HG03354 (cell line): ENCODE results near the gene VWA3A.
"Not testable (repeated sequence)": the region's sequence is repeated elsewhere in the genome, so short reads cannot be mapped to it uniquely, and the experiment has no call there.

Experiments used
- ATAC-seq: cut with Tn5 transposase; IDR thresholded peaks from one replicate; pipeline ENCODE4 v1.9.1; 2021; ENCODE audit warnings: mild to moderate bottlenecking; ENCODE audit not compliant: unreplicated experiment, poor library complexity, severe bottlenecking

VWA3A gene

DNA sequence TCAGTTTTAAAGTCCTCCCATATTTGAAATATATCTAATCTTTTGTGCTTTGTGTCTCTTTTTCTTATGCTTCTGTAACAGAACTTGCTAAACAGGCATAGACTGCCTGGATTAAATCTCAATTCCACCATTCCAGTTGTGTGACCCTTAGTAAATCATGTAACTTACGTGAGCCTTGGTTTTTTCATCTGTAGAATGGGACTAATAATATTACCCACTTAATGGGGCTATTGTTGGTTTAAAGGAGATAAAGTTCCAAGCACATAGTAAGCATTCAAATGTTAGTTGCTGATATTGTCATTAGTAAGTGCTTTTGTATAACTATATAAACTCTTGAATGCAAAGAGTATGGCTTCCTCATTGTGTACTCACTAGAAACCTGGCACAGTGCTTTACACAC is 5.9 kb upstream of the VWA3A start:
- ATAC-seq = no peak

DNA sequence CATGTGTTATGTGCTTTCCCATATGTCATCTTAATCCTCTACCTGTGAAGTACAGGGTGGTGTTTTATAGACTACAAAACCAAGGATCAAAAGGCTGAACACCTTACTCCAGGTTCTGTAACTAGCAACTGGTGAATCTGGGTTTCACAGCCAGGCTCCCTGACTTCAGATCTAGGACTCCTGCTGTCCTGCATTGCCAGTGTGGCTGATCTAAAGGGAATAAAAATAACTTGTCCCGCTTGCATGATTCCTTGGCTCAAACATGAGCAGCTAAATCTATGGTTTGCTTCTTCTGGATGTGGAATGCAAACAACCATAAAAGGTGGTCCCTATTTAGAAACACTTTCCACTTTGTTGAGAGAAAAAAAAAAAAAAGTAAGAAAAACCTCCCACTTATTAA is 3.7 kb upstream of the VWA3A start:
- no peak for ATAC-seq

DNA sequence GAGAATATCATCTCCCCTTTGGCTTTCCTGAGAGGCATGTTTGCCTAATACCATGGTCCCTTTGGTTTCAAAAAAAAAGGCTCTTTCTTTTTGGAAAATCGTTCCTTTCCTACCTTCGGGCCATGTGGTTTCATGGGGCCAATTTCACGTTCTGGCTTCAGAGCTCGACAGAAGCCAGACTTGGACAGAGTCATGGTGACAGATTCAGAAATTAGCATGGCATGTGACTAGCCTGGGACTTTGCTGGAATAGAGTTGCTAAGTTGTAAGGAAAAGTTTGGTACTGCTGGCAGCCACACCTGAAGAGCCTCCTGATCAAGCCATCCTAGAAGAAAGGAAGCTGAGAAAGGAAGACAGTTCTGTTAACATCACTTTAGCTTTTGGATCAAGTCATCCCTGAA is 2.4 kb upstream of the VWA3A start:
- no peak for ATAC-seq

DNA sequence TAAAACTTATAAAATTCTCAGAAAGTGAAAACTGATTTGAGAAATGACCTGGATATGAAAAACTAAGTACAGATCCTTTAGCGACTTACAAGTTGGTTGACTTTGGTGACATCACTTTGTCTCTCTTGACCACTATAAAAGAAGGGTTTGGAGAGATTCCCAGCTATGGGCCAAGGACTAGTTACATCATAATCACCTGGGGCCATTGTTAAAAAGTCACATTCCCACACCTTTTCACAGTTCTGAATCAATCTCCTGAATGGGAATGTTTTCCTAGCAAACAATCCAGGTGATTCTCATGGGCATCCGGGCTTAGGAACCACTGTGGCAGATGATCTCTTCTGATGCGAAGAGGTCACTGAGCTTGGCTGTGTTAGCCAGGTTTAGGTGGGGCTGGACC is 620 bp upstream of the VWA3A start:
- ATAC-seq = no peak

DNA sequence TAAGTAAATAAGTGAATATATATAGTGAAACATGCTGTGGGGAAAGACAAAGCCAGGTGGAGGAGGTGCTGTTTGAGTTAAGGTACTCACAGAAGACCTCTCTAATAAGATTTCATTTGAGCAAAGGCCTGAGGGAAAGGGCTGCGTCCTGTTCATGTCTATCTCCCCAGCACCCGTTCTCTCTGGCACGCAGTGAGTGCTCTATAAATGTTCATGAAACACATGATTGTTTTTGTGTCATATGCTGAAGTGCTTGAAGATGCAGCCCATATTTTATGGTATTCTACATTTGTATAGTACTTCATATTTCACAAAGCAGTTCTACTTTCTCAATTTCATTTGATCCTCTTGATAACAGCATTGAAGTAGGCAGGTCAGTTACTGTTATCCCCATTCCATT is 990 bp downstream of the VWA3A start:
- no peak for ATAC-seq

DNA sequence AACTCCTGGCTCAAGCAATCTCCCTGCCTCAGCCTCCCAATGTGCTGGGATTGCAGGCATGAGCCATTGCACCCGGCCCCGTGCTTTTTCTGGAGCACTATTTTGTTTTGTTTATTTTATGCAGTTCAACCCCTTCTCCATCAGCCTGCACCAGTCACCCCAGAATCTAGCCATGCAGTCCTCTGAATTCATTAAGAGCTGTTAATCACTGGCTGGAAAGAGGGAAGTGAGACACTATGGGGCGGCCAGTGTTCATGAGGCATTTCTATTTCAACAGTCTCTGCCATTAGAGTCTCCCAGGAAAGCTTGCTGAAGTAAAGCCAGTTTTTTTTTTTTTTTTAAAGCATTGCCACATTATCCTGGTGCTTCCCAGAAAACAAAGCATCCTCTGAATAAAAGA is 1.7 kb downstream of the VWA3A start:
- no peak for ATAC-seq

DNA sequence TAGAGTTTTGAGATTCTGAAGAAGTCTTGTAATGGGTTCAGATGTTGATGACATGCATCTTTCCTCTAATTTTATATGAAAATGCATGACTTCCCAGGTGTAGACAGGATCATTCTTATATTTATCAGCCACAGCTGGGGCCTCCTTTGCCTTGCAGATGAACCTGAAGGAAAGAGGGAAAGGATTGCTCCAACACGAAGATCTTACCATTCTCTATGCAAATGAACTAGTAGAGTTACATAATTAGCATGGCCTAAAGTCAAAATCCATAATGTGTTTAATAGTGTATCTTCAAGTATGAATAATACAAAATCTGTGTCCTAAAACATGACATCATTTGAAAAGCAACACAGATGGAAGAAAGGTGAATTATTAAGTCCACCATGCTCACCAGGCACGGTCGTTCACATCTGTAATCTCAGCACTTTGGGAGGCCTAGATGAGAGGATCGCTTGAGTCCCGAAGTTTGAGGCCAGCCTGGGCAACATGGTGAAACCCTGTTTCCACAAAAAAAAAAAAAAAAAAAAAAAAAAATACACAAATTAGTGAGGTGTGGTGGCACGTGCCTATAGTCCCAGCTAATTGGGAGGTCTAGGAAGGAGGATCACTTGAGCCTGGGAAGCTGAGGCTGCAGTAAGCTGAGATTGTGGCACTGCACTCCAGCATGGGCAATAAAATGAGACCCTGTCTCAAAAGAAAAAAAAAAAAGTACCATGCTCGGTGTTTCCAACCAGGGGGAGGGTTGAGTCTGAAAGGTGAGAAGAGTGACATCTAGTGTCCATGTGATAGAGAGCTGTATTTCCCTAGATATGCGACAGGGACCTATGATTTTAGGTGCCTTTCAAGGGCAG is 6.3 kb downstream of the VWA3A start:
- ATAC-seq = no peak

DNA sequence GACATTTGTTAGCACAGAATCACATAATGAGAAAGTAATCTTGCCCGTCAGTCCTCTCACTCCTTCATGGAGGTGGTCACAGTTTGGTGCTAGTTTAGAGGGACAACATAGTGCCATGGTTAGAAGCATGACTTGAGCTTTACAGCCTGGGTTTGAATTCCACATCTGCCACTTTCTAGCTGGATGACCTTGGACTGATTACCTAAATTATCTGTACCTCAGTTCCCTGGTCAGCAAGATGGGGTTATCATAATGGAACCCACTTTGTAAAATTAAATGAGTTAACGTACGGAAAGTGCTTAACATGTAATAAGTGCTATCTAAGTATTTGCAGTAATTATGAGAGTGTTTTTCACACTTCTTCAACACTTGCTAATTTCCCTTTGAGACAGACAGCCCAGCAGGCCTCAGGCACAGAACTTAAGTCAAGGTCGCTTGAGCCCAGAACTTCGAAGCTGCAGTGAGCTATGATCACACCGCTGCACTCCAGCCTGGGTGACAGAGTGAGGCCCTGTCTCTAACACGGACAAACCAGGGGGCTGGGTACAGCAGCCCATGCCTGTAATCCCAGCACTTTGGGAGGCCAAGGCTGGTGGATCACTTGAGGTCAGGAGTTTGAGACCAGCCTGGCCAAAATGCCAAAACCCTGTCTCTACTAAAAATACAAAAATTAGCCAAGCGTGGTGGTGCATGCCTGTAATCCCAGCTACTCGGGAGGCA is 7.1 kb downstream of the VWA3A start:
- no peak for ATAC-seq

DNA sequence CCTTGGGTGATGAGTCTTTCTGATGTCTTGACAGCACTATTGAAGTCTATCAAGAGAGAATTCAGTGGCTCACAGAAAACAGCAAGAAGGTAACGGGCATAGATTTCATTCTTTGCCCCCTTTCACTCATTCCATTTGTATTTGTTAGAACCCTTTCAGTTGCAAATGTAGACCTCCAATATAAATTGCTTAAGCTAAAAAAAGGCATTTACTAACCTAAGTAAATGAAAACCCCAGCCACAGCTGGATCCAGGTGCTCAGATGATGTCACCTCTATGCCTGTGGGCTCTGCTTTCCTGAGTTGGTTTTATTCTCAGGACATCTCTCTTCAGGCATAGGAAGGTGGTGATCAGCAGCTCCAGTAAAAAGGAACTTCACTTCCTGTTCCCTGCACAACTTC is 11.1 kb downstream of the VWA3A start:
- ATAC-seq = no peak

DNA sequence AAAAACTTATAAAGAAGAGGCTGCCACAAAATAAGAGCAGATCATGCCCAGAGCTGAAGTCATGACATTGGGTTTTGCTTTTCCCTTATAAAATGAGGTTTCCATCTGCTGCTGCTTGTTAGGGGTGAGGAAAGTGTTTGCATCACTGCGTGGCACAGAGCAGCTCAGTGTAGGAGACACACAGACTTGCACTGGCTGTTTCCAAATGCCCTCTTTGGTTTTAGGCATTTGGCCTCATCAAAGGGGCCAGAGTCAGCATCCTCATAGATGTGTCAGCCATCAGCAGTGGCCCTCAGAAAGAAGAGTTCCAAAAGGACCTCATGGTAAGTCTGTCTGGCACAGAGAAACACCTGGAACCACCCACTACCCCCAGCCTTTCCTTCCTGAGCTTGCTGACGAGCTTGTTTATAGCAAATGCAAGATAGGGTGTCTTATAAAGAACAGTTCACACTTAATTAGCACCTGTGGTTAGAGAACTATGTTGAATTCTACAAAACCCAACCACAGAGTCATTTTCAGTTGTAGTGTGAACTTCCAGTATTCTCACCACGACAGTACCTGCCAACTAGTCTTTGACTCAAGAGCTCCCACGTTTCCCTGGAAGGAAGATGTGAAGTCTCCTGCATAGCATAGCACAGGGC is 17.0 kb downstream of the VWA3A start:
- no peak for ATAC-seq

DNA sequence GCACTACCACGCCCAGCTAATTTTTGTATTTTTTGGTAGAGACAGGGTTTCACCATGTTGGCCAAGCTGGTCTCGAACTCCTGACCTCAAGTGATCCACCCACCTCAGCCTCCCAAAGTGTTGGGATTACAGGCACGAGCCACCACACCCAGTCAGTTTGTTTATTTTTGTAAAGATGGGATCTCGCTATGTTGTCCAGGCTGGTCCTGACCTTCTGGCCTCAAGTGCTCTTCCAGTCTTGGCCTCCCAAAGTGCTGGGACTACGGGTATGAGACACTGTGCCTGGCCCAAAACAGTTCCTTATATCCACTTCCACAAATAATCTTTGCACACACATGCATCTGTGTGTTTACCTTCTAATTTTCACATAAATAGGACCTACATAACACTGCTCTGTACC is 19.3 kb downstream of the VWA3A start:
- ATAC-seq = not testable (repeated sequence)

DNA sequence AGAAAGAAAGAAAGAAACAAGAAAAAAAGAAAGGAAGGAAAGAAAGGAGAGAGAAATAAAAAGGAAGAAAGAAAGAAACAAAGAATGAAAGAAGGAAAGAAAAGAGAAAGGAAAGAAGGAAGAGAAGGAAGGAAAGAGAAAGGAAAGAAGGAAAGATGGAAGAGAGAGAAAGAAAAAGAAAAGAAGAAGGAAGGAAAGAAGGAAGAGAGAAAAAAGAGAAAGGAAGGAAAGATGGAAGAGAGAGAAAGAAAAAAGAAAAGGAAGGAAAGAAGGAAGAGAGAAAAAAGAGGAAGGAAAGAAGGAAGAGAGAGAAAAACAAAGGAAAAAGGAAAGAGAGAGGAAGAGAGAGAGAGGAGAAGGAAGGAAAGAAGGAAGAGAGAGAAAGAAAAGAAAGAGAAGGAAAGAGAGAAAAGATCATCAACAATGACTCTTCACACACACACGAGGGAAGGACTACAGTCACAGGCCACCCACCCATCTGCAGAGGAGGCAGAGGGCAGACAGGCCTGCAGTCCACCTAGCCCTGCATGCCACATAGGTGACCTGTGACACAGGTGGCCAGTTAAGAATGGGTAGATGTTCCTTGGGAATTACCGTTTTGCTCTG is 23.9 kb downstream of the VWA3A start:
- no peak for ATAC-seq

DNA sequence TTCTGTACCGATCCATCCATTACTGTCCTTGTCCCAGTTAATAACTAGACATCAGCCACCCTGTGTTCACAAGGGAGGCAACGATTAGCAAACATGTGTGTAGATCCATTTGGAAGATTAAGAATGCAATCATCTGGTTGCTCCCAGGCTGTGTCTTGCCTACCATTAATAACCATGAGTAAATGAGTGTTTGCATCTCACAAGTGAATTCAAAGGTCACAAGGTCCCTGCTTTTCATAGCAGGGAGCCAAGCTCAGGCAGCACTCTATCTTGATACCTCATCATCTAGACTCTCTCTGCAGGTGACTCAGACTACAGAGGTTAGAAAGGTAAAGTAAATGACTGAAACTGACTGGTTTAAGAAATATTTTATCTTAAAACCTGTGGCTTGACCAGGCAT is 25.3 kb downstream of the VWA3A start:
- no peak for ATAC-seq

DNA sequence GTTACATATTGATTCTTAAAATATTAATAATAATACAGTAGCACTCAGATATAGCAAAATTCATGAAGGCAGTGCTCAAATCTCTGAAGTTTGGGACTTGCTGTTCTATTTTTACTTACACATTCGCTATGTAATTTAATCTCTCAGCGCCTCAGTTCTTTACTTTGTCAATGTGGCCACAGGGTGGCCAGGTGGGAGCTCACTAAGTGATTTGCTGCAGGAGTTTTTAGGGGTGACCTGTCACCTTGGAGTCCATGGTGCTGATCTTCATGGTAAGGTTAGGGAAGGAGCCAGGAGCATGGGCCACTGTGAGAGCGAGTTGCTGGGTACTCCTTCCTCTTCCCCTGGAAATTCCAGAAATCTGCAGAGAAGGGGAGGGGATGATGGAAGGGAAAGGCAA is 28.1 kb downstream of the VWA3A start:
- ATAC-seq = no peak

DNA sequence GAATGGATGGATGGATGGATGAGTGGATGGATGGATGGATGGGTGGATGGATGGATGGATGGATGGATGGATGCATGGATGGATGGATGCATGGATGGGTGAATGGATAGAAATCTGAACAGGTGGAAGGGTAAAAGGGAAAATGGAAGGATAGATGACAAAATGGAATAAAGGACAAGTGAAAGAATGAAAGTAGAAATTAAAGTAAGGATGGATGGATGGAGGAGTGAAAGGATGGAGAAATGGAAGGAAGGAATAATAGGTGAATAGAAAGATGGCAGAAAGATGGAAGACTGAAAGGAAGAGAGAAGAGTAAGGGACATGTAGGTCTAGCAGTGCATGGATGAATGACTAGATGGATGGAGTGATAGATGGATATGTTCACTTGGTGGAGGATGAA is 29.9 kb downstream of the VWA3A start:
- ATAC-seq = no peak

DNA sequence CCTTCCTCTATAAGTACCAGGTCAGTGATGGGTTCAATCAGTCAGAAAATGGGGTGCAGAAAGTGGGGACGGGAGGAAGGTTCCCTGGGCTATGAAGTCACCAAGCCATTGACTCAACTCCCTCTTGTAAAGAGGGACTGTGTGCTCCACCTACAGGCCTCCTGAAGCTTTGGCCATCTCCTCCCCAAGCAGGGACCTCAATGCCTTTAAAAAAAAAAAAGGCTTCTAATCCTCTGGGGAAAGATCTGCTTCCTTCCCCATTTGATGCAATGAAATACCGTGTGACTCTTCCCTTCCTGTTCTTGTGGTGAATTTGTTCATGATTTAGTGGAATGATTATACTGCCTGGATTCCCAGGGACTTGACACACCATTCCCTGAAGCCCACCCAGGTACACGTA is 30.8 kb downstream of the VWA3A start:
- no peak for ATAC-seq

DNA sequence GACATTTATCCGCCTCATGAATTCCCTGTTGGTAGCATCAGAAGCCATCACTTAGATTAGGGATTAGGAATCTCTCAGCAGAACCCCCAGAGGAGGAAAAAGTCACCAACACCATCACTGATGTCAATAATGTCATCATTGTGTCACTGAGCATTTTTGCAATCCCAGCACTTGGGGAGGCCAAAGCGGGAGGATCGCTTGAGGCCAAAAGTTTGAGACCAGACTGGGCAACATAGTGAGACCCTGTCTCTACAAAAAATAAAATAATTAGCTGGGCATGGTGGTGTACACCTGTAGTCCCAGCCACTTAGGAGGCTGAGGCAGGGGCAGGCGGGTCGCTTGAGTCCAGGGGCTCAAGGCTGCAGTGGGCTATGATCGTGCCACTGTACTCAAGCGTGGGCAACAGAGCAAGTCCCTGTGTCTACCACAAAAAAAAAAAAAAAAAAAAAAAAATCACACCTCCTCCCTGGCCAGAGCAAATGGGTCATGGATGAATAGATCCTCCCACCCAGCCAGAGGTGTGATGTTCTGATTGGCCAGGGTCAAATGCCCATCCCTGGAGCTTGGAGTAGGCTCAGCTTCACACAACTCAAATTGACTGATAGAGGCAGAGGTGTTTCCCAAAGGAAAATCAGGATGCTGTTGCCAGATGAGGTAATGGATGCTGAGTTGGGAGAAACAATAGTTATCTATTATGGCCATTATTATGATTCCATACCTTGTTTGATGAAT is 31.6 kb downstream of the VWA3A start:
- ATAC-seq = no peak

DNA sequence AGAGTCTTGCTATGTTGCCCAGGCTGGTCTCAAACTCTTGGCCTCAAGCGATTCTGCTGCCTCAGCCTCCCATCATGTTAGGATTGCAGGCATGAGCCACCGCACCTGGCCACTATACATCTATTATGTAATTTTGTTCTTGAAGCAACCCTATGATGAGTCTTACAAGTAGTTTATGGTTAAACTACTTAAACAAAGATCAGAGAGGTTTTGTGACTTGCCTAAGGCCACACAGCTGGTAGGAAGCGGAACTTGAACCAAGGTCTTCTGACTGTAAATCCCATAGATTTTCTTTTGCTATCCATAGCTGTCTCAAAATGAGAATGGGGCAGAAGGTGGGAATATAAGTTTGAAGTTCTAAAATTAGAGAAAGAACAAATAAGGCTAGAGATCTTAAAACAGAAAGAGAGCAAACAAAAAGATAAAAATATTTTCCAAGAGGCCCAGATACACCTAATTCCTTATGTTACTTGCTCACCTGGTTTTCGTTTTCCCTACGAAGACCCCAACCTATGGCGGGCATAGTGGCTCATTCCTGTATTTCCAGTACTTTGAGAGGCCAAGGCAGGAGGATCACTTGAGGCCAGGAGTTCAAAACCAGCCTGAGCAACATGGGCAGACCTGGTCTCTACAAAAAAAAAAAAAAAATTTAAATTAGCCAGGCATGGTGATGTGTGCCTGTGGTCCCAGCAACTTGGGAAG is 32.4 kb downstream of the VWA3A start:
- no peak for ATAC-seq

DNA sequence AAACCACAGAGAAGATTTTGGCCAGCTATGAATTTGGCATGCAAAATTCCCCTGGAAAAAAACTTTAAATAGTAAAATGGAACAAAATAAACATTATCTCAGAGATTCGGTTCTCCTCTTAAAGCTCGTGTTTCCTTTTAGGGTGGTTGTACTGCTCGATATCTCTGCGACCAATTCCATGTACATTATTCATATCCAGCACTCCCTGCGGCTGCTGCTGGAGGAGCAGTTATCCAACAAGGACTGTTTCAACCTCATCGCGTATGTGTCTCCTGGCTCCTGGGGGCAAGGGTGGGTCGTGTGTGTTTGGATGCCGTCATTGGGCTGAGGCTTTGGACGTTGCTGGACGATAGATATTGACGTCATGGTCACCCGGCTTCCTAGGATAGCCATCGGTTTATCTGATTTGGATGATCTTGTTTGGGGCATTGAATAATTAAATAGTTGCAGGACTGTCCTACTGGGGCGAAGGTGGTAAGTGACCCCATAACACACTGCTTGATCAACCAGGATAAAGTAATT is 33.8 kb downstream of the VWA3A start:
- ATAC-seq = no peak
